GM12878 (cell line): Measurements from ENCODE around the gene SLFN5. TPM values are rescaled to one million over a fixed set of nuclear protein-coding genes. Genes with fewer than 3 reads are reported as not detected.

Experiments
- ATAC-seq: fragments of 200-7000 bp; cut with Tn5 transposase; 3 replicates; pipeline ENCODE4 v1.9.1; 2020; ENCODE audit warnings: mild to moderate bottlenecking, moderate library complexity
- BruUV-seq: library from RNA; stranded (reverse); fragments of 400-500 nt; replicated peaks from 2 replicates; lab custom pipeline; 2021; lab: Mats Ljungman, UMichigan
- CTCF ChIA-PET: fragments of 300-600 bp; sonication (Branson Sonifier 250); formaldehyde crosslinking; extraction: SDS; loops from one replicate; lab custom pipeline; 2021; ENCODE audit warnings: inconsistent platforms; lab: Yijun Ruan, JAX
- POLR2A ChIA-PET: fragments of 350-600 bp; formaldehyde crosslinking; extraction: SDS; loops from one replicate; lab custom pipeline; 2021; ENCODE audit warnings: inconsistent platforms; lab: Charles Lee
- RAD21 ChIA-PET: fragments of 300-600 bp; sonication (Branson Sonifier 250); formaldehyde crosslinking; loops from one replicate; lab custom pipeline; 2023; ENCODE audit warnings: antibody characterized with exemption; ENCODE audit not compliant: unreplicated experiment; lab: Charles Lee
- SMC1A ChIA-PET: fragments of 300-600 bp; sonication (Branson Sonifier 250); formaldehyde crosslinking; loops from one replicate; lab custom pipeline; 2023; ENCODE audit not compliant: unreplicated experiment, uncharacterized antibody; lab: Charles Lee
- DNase-seq: peaks from one replicate; pipeline ENCODE4 v3.0.0-alpha.2; 2011; ENCODE audit warnings: low read depth, low spot score
- FAIRE-seq: peaks from 3 replicates; lab custom pipeline; 2011; peaks lifted over from hg19 to GRCh38; lab: Jason Lieb, UNC
- H2AFZ ChIP-seq: 2 replicates; pipeline ENCODE4 v1.6.0; 2011; ENCODE audit warnings: low read depth, low read length, control low read depth; ENCODE audit not compliant: control insufficient read depth
- H3K27ac ChIP-seq: 2 replicates; pipeline ENCODE4 v1.5.1; 2011; ENCODE audit warnings: control low read depth; ENCODE audit not compliant: control insufficient read depth, insufficient read depth
- H3K27me3 ChIP-seq, 2 experiments: replicated peaks in 1 of 2; 2 replicates each; pipeline versions ENCODE4 v1.6.0 to v1.6.1; 2011; ENCODE audit warnings: low read length in 1 of 2; ENCODE audit not compliant: control insufficient read depth in 2 of 2, insufficient read depth in 2 of 2
- H3K36me3 ChIP-seq, 2 experiments: 2 replicates each; pipeline ENCODE4 v1.5.1; 2011; ENCODE audit warnings: low read length in 1 of 2; ENCODE audit not compliant: control insufficient read depth in 2 of 2, insufficient read depth in 2 of 2
- H3K4me1 ChIP-seq: 2 replicates; pipeline ENCODE4 v1.6.1; 2011; ENCODE audit warnings: mild to moderate bottlenecking, low read length, moderate library complexity, mixed read lengths; ENCODE audit not compliant: control insufficient read depth, insufficient read depth
- H3K4me2 ChIP-seq: 2 replicates; pipeline ENCODE4 v1.6.0; 2011; ENCODE audit warnings: control low read depth; ENCODE audit not compliant: control insufficient read depth, insufficient read depth
- H3K4me3 ChIP-seq: fragments of 200-600 bp; sonication (generic); 2 replicates; pipeline ENCODE4 v1.5.1; 2016
- H3K79me2 ChIP-seq: 2 replicates; pipeline ENCODE4 v1.6.0; 2011; ENCODE audit warnings: low read length; ENCODE audit not compliant: control insufficient read depth, insufficient read depth
- H3K9ac ChIP-seq: 2 replicates; pipeline ENCODE4 v1.8.0; 2011; ENCODE audit warnings: low read length, control low read depth, mixed read lengths; ENCODE audit not compliant: control insufficient read depth, insufficient read depth
- H3K9me3 ChIP-seq: replicated peaks from 3 replicates; pipeline ENCODE4 v1.5.1; 2011; ENCODE audit warnings: mild to moderate bottlenecking, low read length; ENCODE audit not compliant: control insufficient read depth, insufficient read depth
- H4K20me1 ChIP-seq: 2 replicates; pipeline ENCODE4 v1.6.0; 2011; ENCODE audit not compliant: control insufficient read depth, insufficient read depth
- CREB1 ChIP-seq: IDR thresholded peaks from 2 replicates; pipeline ENCODE4 v1.6.1; 2012; ENCODE audit warnings: low read depth, mild to moderate bottlenecking, inconsistent platforms
- CTCF ChIP-seq, 3 experiments: IDR thresholded peaks in 2 of 3; conservative IDR thresholded peaks in 1 of 3; 2 replicates each; pipeline ENCODE4 v1.5.1; 2011; ENCODE audit warnings: low read depth in 3 of 3, low read length in 3 of 3, mild to moderate bottlenecking in 3 of 3, control low read depth in 2 of 3, moderate library complexity in 2 of 3, inconsistent platforms in 1 of 3, mixed read lengths in 1 of 3; ENCODE audit not compliant: control insufficient read depth in 2 of 3, insufficient read depth in 1 of 3; ENCODE audit errors: extremely low read depth in 1 of 3
- E2F8 ChIP-seq: fragments of 450-650 bp; IDR thresholded peaks from 2 replicates; pipeline ENCODE4 v1.6.1; 2018; ENCODE audit warnings: mild to moderate bottlenecking, low read depth, moderate library complexity; ENCODE audit not compliant: partially characterized antibody
- IRF5 ChIP-seq: fragments of 450-650 bp; IDR thresholded peaks from 2 replicates; pipeline ENCODE4 v1.6.1; 2017; ENCODE audit warnings: borderline replicate concordance
- MLLT1 ChIP-seq: fragments of 450-650 bp; IDR thresholded peaks from 2 replicates; pipeline ENCODE4 v1.6.1; 2016; ENCODE audit warnings: mild to moderate bottlenecking
- MXI1 ChIP-seq: fragments of 150-350 bp; IDR thresholded peaks from 2 replicates; pipeline ENCODE4 v1.6.1; 2011; ENCODE audit warnings: low read depth, mild to moderate bottlenecking, inconsistent platforms, low read length, improper control_type of control experiment
- NFYB ChIP-seq: IDR thresholded peaks from 2 replicates; pipeline ENCODE4 v1.6.1; 2011; ENCODE audit warnings: low read depth, mild to moderate bottlenecking, low read length, improper control_type of control experiment, moderate library complexity; ENCODE audit not compliant: insufficient read depth
- PML ChIP-seq: IDR thresholded peaks from 2 replicates; pipeline ENCODE4 v1.6.1; 2012; ENCODE audit warnings: low read length, inconsistent platforms
- PRDM15 ChIP-seq: fragments of 450-650 bp; formaldehyde crosslinking; IDR thresholded peaks from 2 replicates; pipeline ENCODE4 v1.4.0; 2020; ENCODE audit warnings: mild to moderate bottlenecking, moderate library complexity
- RCOR1 ChIP-seq: conservative IDR thresholded peaks from 2 replicates; pipeline ENCODE4 v1.6.1; 2012; ENCODE audit warnings: low read depth, low read length, improper control_type of control experiment
- SPI1 ChIP-seq: IDR thresholded peaks from 2 replicates; pipeline ENCODE4 v1.6.1; 2011; ENCODE audit warnings: low read depth, mild to moderate bottlenecking, low read length, moderate library complexity, borderline replicate concordance; ENCODE audit not compliant: insufficient read depth
- WGBS: methylation state at CpG from one replicate; pipeline ENCODE4 v1.1.6; 2016; ENCODE audit warnings: low lambda C conversion rate; ENCODE audit not compliant: insufficient replicate concordance, insufficient coverage; ENCODE audit errors: missing lambda C conversion rate; 5-methylcytosine and 5-hydroxymethylcytosine counted together
- in situ Hi-C: fragments of 300-500 bp; cut with MboI; formaldehyde crosslinking; loops from 9 replicates; pipeline ENCODE4 v1.14.3; 2018; ENCODE audit warnings: mixed read lengths
- intact Hi-C: fragments of 100-400 bp; cut with micrococcal nuclease; formaldehyde crosslinking; loops from one replicate; pipeline ENCODE4 v1.14.2; 2022; ENCODE audit not compliant: unreplicated experiment
- polyA plus RNA-seq, 11 experiments: library from polyadenylated mRNA; depleted of rRNA in 4 of 11; unstranded in 6 of 11; stranded (reverse) in 5 of 11; fragments of >200 nt; fragmentation: Nextera tagmentation in 4 of 11; fragmentation: Illumina TruSeq in 1 of 11; extraction: Ambion mirVana in 4 of 11; extraction: Trizol in 1 of 11; gene quantifications; 1 replicate in 1 of 11; 2 replicates in 10 of 11; pipeline versions ENCODE4 v1.2.1 to v1.2.3, GENCODE V29; 2011 to 2016; ENCODE audit warnings: inconsistent platforms in 2 of 11, missing spikeins in 2 of 11, low read depth in 1 of 11
- total RNA-seq, 4 experiments: library from RNA; depleted of rRNA in 3 of 4; stranded (reverse); fragments of >200 nt in 3 of 4; fragmentation: Illumina TruSeq in 1 of 4; extraction: Trizol in 1 of 4; gene quantifications; 2 replicates each; pipeline versions ENCODE4 v1.2.1 to v1.2.3, GENCODE V29; 2013 to 2021

SLFN5 gene
- total and polyA plus RNA-seq, 10 of the 15 experiments (the other 5 are each of a cell fraction or from before 2014, with no cell fraction given), result 0.19 to 2.1 (median 1.3) TPM

- intact Hi-C loops, result loop anchor here (5.0 kb wide), 1 partner anchor 206 kb away; the partner anchor contains the start of gene SLFN13
- CTCF ChIA-PET, result no interaction called here
- no peak for TF ChIP-seq CREB1
- TF ChIP-seq E2F8, result no peak
- TF ChIP-seq PRDM15 (CRISPR knock-in tag), result no peak
- TF ChIP-seq RCOR1, result no peak
- TF ChIP-seq CTCF (IDR thresholded peaks at IDR 0.05 in 2 of 3, conservative IDR thresholded peaks at IDR 0.05 in 1 of 3; ENCODE audit: control insufficient read depth in 2 of 3, extremely low read depth in 1 of 3, insufficient read depth in 1 of 3, low read depth in 3 of 3, low read length in 3 of 3), result no peak
- no peak for TF ChIP-seq MLLT1
- no peak for TF ChIP-seq NFYB
- TF ChIP-seq IRF5, result no peak
- no peak for TF ChIP-seq MXI1
- no peak for TF ChIP-seq PML
- TF ChIP-seq SPI1, result no peak
Measured at GRCh38 chr17:35240861-35241260, 2.0 kb upstream of the SLFN5 start.

More at GRCh38 chr17:35240861-35241260, 2.0 kb upstream of the SLFN5 start:
- ChIA-PET RAD21 (no interaction called here), POLR2A (interaction anchor here (1.1 kb wide), 1 partner anchor 20 kb away, joined by 3 read pairs; no protein-coding TSS in a partner anchor), SMC1A (interaction anchor here (0.9 to 1.4 kb wide), 3 partner anchors 59 to 296 kb away, joined by 3 to 4 read pairs (median 3); partner anchors contain the start of gene SLFN12L)
- Histone ChIP-seq H3K27ac (no peak overlapping the region), H3K9me3 (no peaks in the 10 kb centered on the region), H3K4me1 (peaks cover 13% of the 10 kb centered on the region; the same call in 1 of the 2 replicates), H2AFZ (no peak overlapping the region), H3K27me3 (no peaks in the 10 kb centered on the region), H3K36me3 (no peaks in the 10 kb centered on the region), H4K20me1 (no peaks in the 10 kb centered on the region), H3K79me2 (no peaks in the 10 kb centered on the region), H3K4me2 (no peak overlapping the region), H3K4me3 (no peak overlapping the region), H3K9ac (no peak overlapping the region)
- no TSS peak for BruUV-seq
- WGBS, result 96% methylated on average over 8 of the region's 8 CpGs
- ATAC-seq, result no peak
- in situ Hi-C loops, result no loop called here
- no peak for FAIRE-seq
- no peak for DNase-seq
